HL-60 (cell line): Measurements from ENCODE around the gene PNMA6E.

Experiments used
- CTCF ChIP-seq: IDR thresholded peaks from one replicate; pipeline ENCODE4 v1.5.1; 2011; ENCODE audit warnings: low read length, control low read depth, inconsistent platforms; ENCODE audit not compliant: insufficient read depth
- GABPA ChIP-seq: IDR thresholded peaks from 2 replicates; pipeline ENCODE4 v1.6.1; 2012; ENCODE audit warnings: low read depth
- POLR2AphosphoS5 ChIP-seq: IDR thresholded peaks from 2 replicates; pipeline ENCODE4 v1.6.1; 2012; ENCODE audit warnings: low read depth

GRCh38 chrX:153442463-153442862 lies 41.3 kb upstream of the PNMA6E start:
- TF ChIP-seq CTCF (no peak), POLR2AphosphoS5 (no peak), GABPA (no peak)
